ENCODE results near the gene EFHD2.
A peak's percentile ranks its signal among the peaks of the same experiment; 100 is the strongest.
"Not testable (repeated sequence)": the region's sequence is repeated elsewhere in the genome, so short reads cannot be mapped to it uniquely, and the experiment has no call there.

Gene EFHD2

DNA sequence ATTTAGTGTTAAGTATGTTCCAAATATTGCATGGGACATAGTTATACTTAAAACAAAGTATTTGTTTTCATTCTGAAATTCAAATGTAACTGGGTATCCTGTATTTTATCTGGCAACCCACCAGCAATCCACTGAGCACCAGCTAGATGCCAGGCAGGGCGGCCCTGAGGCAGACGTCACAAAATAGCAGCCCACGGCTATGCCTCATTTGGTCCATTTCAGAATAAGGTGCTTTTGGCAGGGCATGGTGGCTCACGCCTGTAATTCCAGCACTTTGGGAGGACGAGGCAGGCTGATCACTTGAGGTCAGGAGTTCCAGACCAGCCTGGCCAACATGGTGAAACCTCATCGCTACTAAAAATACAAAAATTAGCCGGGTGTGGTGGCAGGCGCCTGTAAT, 19.9 kb upstream of the EFHD2 start:
- not testable (repeated sequence) for DNase-seq

DNA sequence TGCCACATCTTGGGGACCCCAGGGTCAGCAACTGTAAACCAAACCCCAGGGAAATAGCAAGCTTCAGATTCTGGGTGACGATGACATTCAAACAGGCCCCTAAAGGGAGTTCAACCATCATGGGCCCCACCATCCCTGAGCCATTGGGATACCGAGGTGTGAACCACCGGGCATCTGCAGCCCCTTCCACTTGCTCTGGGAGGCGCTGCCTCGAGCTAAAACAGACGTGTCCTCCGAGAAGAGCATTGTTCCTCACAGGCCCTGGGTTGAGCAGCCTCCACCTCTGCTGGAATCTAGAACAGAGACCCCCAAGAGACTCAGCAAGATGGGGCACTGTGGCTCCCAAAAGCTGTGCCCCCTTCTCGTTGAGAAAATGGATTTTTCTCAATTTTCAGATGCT, 19.0 kb upstream of the EFHD2 start:
- no peak for DNase-seq

DNA sequence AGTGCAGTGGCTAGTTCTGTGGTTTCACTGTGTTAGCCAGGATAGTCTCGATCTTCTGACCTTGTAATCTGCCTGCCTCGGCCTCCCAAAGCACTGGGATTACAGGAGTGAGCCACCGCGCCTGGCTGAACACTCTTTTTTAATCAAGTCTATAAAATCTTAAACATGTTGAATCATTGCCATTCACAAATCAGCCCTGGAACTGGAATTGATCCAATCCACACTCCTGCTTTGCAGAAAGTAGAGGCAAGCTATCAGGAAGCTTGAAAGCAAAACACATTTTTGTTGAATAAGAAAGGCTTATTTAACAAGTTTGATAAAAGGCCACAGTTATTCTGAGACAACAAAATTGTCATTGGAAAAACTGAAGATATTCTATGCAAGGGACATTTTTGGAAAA, 18.3 kb upstream of the EFHD2 start:
- DNase-seq, result no peak

DNA sequence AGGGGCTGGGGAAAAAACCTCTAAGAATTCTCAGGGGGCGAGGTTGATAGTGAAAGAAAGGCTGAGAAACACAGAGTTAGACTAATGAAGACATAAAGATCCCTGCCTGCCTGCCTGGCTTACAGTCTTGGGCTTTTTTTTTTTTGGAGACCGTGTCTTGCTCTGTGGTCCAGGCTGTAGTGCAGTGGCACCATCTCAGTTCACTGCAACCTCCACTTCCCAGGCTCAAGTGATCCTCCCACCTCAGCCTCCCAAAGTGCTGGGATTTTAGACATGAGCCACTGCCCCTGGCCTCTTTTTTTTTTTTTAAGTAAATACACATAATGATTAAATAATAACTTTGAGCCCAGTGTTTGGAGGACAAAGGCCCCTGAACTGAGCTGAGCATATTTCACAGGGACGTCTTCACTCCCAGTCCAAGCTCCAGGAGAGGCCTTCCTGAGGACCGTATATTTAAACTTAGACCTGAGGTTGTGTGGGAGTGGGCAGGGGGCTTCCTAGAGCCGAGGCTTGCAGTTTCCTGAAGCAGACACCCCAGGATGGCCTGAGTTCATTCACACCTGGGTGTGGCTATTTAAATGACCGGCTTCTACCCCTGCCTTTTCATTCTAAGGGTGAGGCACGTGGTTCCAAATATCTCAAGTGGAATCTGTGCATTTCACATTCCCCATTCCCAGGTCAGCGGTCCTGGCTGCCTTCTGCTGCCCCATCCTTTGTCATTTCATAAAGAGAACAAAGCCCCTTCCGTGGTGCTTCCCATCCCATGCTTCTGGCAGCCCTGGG, 16.0 kb upstream of the EFHD2 start:
- no peak for DNase-seq

GRCh38 chr1:15394258-15394690, 15.4 kb upstream of the EFHD2 start:
- no peak for DNase-seq

DNA sequence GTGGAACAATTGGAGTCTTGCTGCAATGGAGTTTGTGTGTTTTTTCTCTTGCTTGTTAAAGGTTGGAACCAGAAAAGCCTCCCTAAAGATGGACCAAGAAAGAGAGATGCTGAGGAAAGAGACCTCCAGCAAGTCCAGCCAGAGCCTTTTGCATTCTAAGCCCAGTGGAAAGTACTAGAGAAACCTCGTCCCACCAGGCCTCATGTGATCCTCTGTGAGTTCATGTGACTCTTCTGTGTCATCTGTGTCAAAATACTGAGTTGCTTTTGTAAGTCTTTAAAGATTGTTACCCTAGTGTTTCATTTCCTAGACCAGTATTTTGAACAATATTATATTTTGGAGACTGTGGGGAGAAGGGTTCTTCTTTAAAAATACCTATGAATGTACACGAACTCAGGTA, 12.5 kb upstream of the EFHD2 start:
- peak in 1 of 2 donors; percentile 86 for DNase-seq

DNA sequence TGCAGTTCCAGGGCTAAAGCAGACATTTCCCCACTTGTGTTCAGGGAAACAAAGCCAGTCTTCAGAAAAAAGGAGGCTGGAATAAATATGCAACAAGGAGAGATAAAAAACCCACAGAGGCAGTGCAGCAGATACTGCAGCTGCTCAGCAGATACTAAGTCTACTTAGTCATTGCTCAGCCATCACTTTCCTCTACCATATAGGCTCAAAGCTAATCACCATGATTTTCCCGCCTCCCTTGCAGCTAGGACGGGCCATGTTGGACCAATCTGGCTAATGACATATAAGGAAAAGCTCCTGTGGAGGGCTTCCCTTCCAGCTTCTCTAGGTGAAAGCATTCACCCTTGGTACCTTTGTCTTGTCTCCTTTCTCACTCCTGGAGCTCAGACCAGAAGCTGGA, 10.0 kb upstream of the EFHD2 start:
- no peak for DNase-seq

- no peak for DNase-seq
Measured at GRCh38 chr1:15400627-15401026, 9.1 kb upstream of the EFHD2 start.

GRCh38 chr1:15401391-15402055, 8.2 kb upstream of the EFHD2 start:
- no peak for DNase-seq

GRCh38 chr1:15402809-15403450, 6.8 kb upstream of the EFHD2 start:
- no peak for DNase-seq

- no peak for DNase-seq
Measured at GRCh38 chr1:15403962-15404580, 5.6 kb upstream of the EFHD2 start.

DNA sequence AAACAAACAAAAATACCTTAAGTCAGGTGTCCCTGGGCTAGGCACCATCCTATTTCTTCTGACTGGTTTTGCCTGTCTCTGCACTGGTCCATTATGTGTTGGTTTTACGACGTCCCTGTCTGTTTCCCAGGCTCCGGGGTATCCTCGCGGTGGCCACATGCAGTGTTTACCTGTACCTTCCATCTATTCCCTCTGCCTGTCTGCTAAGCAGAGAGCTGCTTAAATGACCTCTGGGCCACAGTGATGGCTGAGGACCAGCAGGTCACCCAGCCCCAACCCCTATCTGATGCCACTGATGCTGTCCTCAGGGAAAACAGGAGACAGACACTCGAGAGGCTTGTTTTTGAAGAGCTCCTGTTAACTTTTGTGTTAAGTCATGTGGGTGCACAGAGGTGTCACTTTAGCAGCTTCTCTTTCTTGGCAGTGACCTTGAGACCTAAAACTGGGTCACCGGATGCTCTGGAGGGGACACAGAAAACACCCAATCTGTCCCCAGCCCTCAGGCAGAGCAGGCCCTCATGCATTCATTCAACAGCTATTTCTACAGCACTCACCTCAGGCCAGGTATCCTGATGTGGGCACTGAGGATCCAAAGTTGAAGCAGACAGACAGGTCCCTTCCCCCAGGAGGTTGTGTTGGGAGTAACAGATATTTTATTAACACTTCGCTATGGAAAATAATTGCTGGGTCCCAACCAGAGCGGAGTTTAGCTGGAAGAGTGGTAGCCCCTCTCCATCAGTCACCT, 4.4 kb upstream of the EFHD2 start:
- no peak for DNase-seq

DNA sequence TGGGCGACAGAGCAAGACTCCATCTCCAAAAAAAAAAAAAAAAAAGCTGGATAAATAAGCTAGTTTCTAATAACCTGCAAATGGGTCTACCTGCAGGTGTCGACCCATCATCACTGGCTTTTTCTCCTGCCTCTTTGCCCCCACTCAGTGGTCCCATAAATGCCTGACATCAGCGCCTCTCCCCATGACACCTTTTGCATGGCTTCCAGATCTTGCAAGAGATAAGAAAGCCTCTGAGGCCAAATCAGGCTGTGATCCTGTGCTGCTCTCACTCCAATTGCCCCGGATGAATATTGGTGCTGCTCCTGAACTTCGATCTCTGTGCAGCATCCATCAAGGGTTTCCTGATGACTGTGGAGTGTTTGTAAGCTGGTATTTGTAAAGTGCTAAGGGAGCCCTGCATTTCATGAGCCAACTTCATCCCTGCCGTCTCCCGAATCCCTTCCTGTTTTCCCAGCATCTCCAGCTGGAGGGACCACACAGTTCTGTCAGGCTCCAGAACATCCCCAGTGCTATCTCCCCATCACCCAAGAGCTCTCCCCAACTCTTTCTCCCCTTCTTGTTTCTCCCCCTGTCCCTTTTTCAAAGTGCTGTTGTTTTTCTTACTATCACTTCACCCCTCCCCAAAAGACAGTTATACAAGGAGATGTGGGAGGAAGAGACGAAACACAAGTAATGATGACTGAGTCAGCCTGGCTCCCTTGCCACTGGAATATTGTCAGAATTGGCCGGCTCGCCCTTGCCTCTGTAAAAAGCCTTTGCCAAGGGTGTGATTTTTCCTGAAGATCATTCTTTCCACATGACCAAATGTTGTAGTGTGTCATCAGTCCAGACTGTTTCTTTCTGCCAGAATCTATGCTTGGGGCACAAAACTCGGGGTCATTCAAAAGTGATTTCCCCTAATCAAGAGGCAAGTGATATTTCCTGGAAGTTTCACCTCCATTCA, 2.8 kb upstream of the EFHD2 start:
- no peak for DNase-seq

DNA sequence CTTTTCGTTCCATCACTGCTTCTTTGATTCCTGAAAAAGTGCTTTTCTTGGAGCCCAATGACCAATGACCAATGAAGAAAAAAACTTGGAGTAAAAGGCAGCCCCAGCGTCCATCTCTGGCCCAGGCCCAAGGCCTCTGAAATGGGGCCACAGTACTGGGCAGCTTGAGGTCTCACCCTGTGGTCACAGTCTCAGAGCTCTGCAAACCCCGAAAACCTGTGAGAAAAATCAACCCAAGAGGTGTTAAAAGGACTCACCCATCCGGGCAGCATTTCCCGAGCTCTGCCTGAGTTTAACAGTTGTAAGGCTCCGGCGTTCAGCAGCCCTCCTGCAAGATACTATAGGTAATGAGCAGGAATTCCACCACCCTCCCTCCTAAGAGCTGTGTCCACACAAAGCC, 2.1 kb upstream of the EFHD2 start:
- DNase-seq, result no peak

GRCh38 chr1:15408890-15409387, 749 bp upstream of the EFHD2 start:
- DNase-seq, result no peak

DNA sequence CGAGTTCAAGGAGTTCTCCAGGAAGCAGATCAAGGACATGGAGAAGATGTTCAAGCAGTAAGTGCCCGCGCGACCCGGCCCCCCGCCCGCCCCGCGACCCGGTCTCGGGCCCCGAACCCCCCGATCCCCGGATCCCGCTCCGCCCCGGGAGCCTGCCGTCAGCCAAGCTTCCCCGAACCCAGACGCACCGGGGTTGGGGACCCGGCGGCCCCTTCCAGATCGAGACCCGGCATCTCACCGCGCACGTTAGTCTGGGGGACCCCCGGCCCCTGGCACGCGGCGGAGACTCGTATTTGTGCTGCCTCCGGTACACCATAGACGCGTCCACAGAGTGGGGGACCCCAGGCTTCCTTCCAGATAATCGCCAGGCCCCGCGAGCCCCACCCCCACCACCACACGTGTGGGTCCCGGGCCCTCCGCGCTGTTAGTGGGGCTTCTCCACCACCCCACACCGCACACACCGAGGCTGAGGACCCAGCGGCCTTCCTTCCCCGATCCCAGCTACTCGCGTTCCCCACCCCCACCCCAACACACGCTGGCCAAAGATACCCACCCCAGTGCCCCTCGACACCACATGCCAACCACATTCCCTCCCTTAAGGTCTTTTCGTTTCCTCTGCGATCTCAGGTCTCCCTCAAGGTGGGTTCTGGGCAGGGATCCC, 665 bp downstream of the EFHD2 start:
- DNase-seq, result no peak

DNA sequence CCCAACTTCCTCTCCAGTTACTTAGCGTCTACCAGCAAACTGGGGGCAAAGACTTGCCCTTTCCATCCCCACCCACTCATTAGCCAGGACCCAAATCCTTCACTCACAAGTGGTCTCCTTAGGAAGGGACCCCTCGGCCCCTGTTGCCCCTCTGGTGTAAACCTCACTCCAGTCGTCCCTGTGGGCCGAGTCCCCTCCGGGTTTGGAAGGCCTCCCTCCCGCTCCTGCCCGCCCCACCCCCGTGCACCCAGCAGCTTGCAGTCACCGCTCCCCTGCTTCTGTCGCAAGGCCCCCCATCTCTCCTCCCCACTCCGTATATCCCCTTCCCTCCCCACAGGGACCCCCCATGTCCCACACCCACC, 1.2 kb downstream of the EFHD2 start:
- DNase-seq, result no peak

DNA sequence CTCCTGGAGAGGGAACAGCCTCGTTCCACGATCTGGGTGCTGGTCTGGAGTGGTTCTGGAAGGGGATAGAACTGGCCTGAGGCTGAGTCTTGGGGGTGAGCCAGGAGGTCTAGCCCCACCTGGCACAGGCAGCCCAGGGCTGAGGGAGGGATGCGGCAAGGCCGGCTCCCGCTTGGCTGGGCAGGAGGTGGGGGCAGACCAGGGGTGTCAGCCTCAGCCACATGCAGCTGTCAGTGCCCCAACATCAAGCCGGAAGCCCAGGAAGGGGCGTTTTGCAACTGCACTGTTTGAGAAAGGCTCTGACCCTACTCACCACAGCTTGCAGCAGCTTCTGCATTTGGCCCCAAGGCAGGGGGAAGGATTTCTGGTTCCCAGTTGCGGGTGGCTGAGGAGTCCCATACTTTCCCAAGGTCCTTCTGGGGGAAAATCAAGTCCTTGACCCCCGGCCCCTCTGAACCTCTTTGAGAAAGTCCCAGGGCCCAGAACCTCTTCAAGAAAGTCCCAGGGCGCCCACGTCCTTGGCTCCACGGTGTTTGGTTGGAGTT, 2.0 kb downstream of the EFHD2 start:
- DNase-seq, result peak; percentile 94 to 98

DNA sequence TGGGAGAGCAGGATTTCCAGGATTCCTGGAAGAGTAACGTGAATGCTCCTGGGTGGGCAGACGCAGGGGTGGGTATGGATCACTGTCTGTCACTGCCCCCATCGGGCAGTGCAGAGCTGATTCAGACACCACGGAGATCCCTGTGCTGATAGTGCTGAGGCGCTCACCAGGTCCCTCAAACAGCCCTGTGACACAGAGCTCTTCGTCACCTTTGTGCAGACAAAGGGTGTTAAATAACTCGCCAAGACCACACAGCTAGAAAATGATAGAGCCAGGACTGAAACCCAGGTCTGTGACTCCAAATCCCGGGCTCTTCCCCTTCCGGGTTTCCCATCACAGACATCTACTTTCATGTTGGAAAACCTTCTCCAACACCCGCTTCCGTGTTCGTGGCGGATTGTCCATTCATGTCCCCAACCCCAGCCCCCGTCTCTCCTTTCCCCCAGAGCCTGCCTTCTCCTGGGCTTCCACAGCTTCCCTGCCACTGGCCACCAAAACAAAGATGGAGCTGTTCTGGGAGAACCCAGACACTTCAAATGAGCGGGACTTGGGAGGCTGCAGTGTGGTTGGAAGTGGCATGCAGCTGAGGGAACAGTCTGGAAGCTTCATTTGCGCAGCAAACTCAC, 2.6 kb downstream of the EFHD2 start:
- DNase-seq, result no peak

GRCh38 chr1:15412843-15413242, 3.2 kb downstream of the EFHD2 start:
- no peak for DNase-seq
